ENCODE data around the gene PROX1.

GRCh38 chr1:213966122-213966521, 21.7 kb upstream of the PROX1 start:
- TF ChIP-seq CTCF (IDR thresholded peaks at IDR 0.05) (no peak), POLR2A (IDR thresholded peaks at IDR 0.05) (no peak)

Data from body of pancreas (tissue), 4 donors.